ENCODE results near the gene POU6F2.
"Not testable (repeated sequence)": the region's sequence is repeated elsewhere in the genome, so short reads cannot be mapped to it uniquely, and the experiment has no call there.

POU6F2 gene

DNA sequence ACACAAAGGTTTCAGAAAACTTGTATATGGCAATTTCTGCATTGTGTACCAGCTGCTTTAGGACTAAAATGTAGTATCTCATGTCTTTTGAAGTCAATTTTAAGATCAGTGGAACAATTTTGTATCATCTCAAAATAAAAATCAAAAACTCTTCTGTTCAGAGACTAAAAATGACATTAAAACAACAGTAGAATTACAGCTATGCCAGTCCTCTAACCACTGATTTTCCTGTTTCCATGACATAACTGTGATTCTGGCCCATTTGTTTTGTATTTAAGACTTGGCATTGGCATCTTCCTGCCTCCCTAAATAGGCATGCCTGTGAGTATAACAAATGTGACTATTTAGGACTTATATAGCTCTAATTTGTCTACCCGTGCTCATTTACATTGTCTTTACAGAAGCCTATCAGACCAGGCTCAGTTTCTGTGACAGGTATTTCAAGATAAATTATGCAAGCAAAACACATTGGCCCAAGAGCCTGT lies 39.7 kb upstream of the POU6F2 start:
- no peak overlapping the region for H3K27ac ChIP-seq
- TF ChIP-seq ZFX (IDR thresholded peaks at IDR 0.05; ENCODE audit: borderline replicate concordance) = no peak
- TF ChIP-seq, protein P1, sequence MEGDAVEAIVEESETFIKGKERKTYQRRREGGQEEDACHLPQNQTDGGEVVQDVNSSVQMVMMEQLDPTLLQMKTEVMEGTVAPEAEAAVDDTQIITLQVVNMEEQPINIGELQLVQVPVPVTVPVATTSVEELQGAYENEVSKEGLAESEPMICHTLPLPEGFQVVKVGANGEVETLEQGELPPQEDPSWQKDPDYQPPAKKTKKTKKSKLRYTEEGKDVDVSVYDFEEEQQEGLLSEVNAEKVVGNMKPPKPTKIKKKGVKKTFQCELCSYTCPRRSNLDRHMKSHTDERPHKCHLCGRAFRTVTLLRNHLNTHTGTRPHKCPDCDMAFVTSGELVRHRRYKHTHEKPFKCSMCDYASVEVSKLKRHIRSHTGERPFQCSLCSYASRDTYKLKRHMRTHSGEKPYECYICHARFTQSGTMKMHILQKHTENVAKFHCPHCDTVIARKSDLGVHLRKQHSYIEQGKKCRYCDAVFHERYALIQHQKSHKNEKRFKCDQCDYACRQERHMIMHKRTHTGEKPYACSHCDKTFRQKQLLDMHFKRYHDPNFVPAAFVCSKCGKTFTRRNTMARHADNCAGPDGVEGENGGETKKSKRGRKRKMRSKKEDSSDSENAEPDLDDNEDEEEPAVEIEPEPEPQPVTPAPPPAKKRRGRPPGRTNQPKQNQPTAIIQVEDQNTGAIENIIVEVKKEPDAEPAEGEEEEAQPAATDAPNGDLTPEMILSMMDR (IDR thresholded peaks at IDR 0.05) = no peak

GRCh38 chr7:38938589-38938988 lies 39.1 kb upstream of the POU6F2 start:
- no peak overlapping the region for H3K27ac ChIP-seq
- TF ChIP-seq ZFX (IDR thresholded peaks at IDR 0.05; ENCODE audit: borderline replicate concordance) = no peak
- TF ChIP-seq, protein P1 (IDR thresholded peaks at IDR 0.05) = no peak

DNA sequence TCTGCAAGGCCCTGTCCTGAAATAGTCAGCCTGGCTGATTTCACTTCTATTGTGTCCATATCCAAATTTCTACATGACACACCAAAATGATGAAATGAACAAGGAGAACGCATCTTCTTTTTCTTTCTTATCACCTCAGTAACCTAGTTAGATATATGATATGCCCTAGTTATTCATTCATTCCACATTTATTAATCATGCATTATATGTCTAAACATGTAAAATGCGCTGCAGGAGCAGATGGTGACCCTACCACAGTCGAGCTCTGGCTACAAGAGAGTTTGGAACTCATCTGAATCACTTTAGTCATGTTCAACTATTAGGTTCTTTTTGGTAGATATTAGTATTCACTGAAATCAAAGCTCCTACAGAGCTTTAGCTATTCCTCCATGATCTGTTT lies 36.9 kb upstream of the POU6F2 start:
- no peak overlapping the region for H3K27ac ChIP-seq
- TF ChIP-seq, protein P1 (IDR thresholded peaks at IDR 0.05) = no peak
- TF ChIP-seq ZFX (IDR thresholded peaks at IDR 0.05; ENCODE audit: borderline replicate concordance) = no peak

DNA sequence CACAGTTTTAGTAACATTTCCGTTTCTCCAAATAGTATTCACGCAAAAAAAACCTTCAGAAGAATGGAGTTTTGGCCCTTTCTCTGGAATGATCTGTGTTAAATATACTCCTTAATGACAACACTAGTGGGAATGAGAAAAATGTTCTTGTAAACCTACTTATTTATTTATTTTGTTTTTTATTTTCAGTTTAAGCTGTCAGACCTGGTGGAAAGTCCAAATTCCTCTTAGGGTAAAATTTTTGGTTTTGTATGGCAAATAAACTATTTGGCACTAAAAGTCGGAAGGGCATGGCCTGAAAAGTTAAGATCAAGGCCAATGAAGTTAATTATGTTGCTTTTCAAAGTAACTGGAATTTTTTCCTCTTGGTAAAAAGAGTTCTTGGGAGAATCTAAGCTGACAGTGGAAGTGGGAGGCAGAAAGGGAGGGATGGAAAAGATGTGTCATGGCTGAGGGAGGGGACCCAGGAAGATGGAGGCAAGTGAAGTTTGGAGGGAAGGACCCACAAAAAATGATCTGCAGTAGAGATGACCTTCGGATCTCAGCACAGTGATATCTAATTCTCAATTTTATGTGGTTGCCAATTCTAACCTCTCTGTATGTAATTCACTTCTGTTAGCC lies 35.2 kb upstream of the POU6F2 start:
- TF ChIP-seq ZFX (IDR thresholded peaks at IDR 0.05; ENCODE audit: borderline replicate concordance) = no peak
- TF ChIP-seq, protein P1 (IDR thresholded peaks at IDR 0.05) = no peak
- H3K27ac ChIP-seq = no peak overlapping the region

DNA sequence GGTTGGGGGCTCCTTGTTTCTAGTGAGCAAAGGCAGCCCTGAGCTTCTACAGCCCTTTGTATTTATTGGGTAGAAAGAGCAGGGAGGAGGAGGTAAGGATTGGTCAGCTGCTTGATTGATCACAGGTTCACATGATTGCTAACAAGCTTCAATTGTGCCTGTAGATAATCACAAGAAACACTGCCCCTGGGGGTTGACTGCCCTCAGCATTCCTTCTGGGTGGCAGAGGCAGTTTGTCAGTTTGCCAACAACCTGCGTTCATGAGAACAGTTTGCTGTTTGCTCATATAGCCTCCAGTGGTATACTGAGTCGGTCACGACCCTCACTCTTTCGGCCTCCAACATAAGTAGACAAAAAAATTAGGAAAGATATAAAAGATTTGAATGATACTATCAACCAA lies 30.2 kb upstream of the POU6F2 start:
- H3K27ac ChIP-seq = not testable (repeated sequence)

DNA sequence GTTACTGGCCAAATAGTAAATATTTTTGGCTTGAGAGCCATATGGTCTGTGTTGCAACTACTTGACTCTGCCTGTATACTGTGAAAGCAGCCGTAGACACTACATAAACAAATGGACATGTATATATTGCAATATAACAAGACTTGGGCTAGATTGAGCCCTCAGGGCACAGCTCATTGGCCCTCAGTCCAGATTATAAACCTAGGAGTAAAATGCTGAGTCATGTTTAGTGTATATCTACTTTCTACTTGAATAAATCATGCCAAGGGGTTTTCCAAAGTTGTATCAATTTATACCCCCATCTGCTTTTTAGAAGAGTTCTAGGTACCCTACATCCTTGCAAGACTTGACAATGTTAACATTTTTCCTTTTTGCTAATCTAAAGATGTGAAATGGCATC lies 27.4 kb upstream of the POU6F2 start:
- TF ChIP-seq, protein P1 (IDR thresholded peaks at IDR 0.05) = no peak
- no peak for TF ChIP-seq ZFX (IDR thresholded peaks at IDR 0.05; ENCODE audit: borderline replicate concordance)
- no peak overlapping the region for H3K27ac ChIP-seq

GRCh38 chr7:38951213-38951612 lies 26.5 kb upstream of the POU6F2 start:
- TF ChIP-seq, protein P1 (IDR thresholded peaks at IDR 0.05) = no peak
- TF ChIP-seq ZFX (IDR thresholded peaks at IDR 0.05; ENCODE audit: borderline replicate concordance) = no peak
- no peak overlapping the region for H3K27ac ChIP-seq

DNA sequence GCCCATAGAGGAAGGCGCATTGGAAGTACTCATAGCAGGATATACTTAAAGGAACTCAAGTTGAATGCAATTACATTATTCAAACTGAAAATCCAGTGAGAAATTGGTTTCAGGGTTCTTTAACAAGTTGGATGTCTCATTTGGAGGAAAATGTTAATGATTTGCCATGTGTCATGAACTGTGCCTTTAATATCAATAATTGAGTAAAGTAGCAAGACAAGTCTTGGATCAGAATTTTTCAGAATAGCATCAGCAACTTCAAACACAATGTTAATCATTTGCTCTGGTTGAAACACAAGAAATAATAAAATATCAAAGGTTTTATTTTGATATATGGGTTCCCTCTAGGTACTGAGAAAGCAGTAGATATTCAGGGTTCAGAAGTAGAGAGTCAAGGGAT lies 24.5 kb upstream of the POU6F2 start:
- TF ChIP-seq, protein P1 (IDR thresholded peaks at IDR 0.05) = no peak
- TF ChIP-seq ZFX (IDR thresholded peaks at IDR 0.05; ENCODE audit: borderline replicate concordance) = no peak
- H3K27ac ChIP-seq = no peak overlapping the region

Data from 22Rv1 (cell line).